HL-60 (cell line): Measurements from ENCODE around the gene PRKD2.

Experiments used
- DNase-seq, 2 experiments: peaks; one replicate each; pipeline ENCODE4 v3.0.0-alpha.2; 2010 to 2020; ENCODE audit warnings: low read depth in 1 of 2, low spot score in 1 of 2
- H3K27ac ChIP-seq: fragments of 250-450 bp; sonication (Bioruptor Pico); replicated peaks from 2 replicates; pipeline ENCODE4 v1.5.1; 2020; ENCODE audit warnings: mild to moderate bottlenecking, moderate library complexity
- H3K27me3 ChIP-seq: fragments of 250-450 bp; sonication (Bioruptor Pico); 2 replicates; pipeline ENCODE4 v1.5.1; 2021; ENCODE audit warnings: mild to moderate bottlenecking, moderate library complexity; ENCODE audit not compliant: insufficient read depth, poor library complexity, severe bottlenecking
- H3K4me3 ChIP-seq: replicated peaks from 2 replicates; pipeline ENCODE4 v1.5.1; 2011; ENCODE audit warnings: mild to moderate bottlenecking, control low read depth, low read length; ENCODE audit not compliant: insufficient read depth
- GABPA ChIP-seq: IDR thresholded peaks from 2 replicates; pipeline ENCODE4 v1.6.1; 2012; ENCODE audit warnings: low read depth
- POLR2AphosphoS5 ChIP-seq: IDR thresholded peaks from 2 replicates; pipeline ENCODE4 v1.6.1; 2012; ENCODE audit warnings: low read depth
- SPI1 ChIP-seq: IDR thresholded peaks from 2 replicates; pipeline ENCODE4 v1.6.1; 2012; ENCODE audit warnings: low read depth, mild to moderate bottlenecking, borderline replicate concordance
- TF ChIP-seq, protein P1 (sequence below): IDR thresholded peaks from 2 replicates; pipeline ENCODE4 v1.6.1; 2012; ENCODE audit warnings: low read depth; ENCODE audit not compliant: insufficient replicate concordance
- TF ChIP-seq, protein P2 (sequence below): IDR thresholded peaks from one replicate; pipeline ENCODE4 v1.5.1; 2011; ENCODE audit warnings: low read length, control low read depth, inconsistent platforms; ENCODE audit not compliant: insufficient read depth

Gene PRKD2

DNA sequence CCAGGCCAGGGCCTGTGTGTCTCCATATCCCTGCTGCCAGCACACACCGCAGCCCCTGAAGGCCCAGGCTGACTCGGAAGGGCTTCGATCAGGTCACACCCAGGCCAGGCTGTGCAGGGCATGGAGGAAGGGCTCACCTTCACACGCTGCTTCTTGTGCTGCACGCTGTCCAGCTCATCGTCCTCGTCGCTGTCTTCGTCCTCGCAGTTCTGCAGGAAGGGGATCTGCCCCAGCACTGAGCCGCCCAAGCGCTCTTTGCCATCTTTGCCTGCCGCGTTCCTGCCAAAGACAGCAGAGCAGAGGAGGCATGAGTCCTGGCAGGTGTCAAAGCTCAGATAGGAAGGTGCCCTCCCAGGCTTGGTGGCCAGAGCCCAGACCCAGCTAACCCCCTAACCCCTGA is 13.7 kb upstream of the PRKD2 start:
- Histone ChIP-seq H3K27me3 (no peaks in the 10 kb centered on the region), H3K27ac (no peak overlapping the region), H3K4me3 (no peak overlapping the region)
- DNase-seq, result no peak
- TF ChIP-seq GABPA, result no peak
- TF ChIP-seq, protein P1, sequence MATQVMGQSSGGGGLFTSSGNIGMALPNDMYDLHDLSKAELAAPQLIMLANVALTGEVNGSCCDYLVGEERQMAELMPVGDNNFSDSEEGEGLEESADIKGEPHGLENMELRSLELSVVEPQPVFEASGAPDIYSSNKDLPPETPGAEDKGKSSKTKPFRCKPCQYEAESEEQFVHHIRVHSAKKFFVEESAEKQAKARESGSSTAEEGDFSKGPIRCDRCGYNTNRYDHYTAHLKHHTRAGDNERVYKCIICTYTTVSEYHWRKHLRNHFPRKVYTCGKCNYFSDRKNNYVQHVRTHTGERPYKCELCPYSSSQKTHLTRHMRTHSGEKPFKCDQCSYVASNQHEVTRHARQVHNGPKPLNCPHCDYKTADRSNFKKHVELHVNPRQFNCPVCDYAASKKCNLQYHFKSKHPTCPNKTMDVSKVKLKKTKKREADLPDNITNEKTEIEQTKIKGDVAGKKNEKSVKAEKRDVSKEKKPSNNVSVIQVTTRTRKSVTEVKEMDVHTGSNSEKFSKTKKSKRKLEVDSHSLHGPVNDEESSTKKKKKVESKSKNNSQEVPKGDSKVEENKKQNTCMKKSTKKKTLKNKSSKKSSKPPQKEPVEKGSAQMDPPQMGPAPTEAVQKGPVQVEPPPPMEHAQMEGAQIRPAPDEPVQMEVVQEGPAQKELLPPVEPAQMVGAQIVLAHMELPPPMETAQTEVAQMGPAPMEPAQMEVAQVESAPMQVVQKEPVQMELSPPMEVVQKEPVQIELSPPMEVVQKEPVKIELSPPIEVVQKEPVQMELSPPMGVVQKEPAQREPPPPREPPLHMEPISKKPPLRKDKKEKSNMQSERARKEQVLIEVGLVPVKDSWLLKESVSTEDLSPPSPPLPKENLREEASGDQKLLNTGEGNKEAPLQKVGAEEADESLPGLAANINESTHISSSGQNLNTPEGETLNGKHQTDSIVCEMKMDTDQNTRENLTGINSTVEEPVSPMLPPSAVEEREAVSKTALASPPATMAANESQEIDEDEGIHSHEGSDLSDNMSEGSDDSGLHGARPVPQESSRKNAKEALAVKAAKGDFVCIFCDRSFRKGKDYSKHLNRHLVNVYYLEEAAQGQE, result no peak
- TF ChIP-seq SPI1, result no peak
- TF ChIP-seq, protein P2, sequence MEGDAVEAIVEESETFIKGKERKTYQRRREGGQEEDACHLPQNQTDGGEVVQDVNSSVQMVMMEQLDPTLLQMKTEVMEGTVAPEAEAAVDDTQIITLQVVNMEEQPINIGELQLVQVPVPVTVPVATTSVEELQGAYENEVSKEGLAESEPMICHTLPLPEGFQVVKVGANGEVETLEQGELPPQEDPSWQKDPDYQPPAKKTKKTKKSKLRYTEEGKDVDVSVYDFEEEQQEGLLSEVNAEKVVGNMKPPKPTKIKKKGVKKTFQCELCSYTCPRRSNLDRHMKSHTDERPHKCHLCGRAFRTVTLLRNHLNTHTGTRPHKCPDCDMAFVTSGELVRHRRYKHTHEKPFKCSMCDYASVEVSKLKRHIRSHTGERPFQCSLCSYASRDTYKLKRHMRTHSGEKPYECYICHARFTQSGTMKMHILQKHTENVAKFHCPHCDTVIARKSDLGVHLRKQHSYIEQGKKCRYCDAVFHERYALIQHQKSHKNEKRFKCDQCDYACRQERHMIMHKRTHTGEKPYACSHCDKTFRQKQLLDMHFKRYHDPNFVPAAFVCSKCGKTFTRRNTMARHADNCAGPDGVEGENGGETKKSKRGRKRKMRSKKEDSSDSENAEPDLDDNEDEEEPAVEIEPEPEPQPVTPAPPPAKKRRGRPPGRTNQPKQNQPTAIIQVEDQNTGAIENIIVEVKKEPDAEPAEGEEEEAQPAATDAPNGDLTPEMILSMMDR, result no peak
- TF ChIP-seq POLR2AphosphoS5, result no peak

DNA sequence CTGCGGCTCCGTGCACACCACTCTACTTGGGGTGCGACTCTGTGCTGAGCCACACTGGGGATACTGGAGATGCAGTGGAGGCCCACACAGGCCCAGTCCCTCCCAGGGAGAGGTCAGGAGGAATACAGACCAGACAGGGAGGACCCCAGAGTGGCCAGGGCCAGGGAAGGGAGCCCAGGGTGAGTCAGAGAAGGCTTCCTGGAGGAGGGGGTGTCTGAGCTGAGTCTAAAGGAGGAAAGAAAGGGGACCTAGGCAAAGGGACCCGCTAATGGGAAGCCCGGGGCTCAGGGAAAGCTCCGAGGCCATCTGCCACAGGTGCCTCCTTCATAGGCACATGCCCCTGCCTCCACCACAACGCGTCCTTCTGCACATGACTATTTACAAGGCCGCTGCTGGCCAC is 13.3 kb upstream of the PRKD2 start:
- TF ChIP-seq GABPA (no peak), SPI1 (no peak), POLR2AphosphoS5 (no peak)
- TF ChIP-seq, protein P1, result no peak
- TF ChIP-seq, protein P2, result no peak
- DNase-seq, result no peak
- H3K27ac ChIP-seq, result no peak overlapping the region
- no peak overlapping the region for H3K4me3 ChIP-seq
- H3K27me3 ChIP-seq, result no peaks in the 10 kb centered on the region

DNA sequence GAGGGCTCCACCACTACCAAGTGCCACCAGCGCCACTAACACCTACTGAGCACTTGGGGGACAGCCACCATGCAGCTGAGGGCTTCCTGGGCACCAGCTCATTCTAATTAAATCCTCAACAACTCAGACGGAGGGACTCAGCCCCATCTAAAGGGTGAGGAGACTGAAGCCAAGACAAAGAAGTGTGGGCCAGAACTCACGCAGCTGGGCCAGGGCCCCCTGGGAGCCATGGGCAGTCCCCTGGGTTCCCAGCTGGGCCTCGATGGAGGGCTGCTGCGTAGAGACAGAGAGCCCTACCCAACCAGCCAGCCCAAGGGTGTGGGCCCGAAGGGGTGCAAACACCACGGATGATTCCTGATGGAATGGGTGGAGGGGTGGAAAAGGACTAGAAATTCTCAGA is 12.8 kb upstream of the PRKD2 start:
- no peak overlapping the region for H3K4me3 ChIP-seq
- H3K27ac ChIP-seq, result no peak overlapping the region
- H3K27me3 ChIP-seq, result no peaks in the 10 kb centered on the region
- no peak for DNase-seq
- TF ChIP-seq GABPA (no peak), POLR2AphosphoS5 (no peak), SPI1 (no peak)
- TF ChIP-seq, protein P2, result no peak
- TF ChIP-seq, protein P1, result no peak
